SKM-1 (cell line): ENCODE data around the gene TSPAN11.

Experiments used
- DNase-seq: peaks from one replicate; lab custom pipeline; 2025; ENCODE audit not compliant: unreplicated experiment; lab: John Stamatoyannopoulos, UW

TSPAN11 gene

GRCh38 chr12:31037931-31038330 is 111.4 kb downstream of the TSPAN11 start:
- no peak for DNase-seq

- DNase-seq, result no peak
Observed at GRCh38 chr12:31041033-31041564, 114.6 kb downstream of the TSPAN11 start.
